SK-N-SH treated with all-trans-retinoic acid at 6 μM for 48 hours (cell line): ENCODE measurements around the gene DNAH3.

Source experiments
- ATAC-seq: fragments of 200-7000 bp; cut with Tn5 transposase; 3 replicates; pipeline ENCODE4 v1.9.1; 2020; ENCODE audit warnings: mild to moderate bottlenecking, moderate library complexity
- ARNTL ChIP-seq: fragments of 450-650 bp; formaldehyde crosslinking; IDR thresholded peaks from 2 replicates; pipeline ENCODE4 v1.5.0; 2020; ENCODE audit warnings: low read depth, mild to moderate bottlenecking, moderate library complexity, borderline replicate concordance
- BACH2 ChIP-seq: fragments of 250-450 bp; sonication (Bioruptor Pico); IDR thresholded peaks from 2 replicates; pipeline ENCODE4 v1.9.0; 2021; ENCODE audit warnings: mild to moderate bottlenecking, borderline replicate concordance
- CSDC2 ChIP-seq: fragments of 250-450 bp; sonication (Bioruptor Pico); IDR thresholded peaks from 2 replicates; pipeline ENCODE4 v1.5.0; 2020; ENCODE audit warnings: mild to moderate bottlenecking, moderate library complexity
- ESRRG ChIP-seq: fragments of 250-450 bp; sonication (Bioruptor Pico); IDR thresholded peaks from 2 replicates; pipeline ENCODE4 v1.6.1; 2021; ENCODE audit warnings: mild to moderate bottlenecking
- ISL1 ChIP-seq: fragments of 250-450 bp; sonication (Bioruptor Pico); IDR thresholded peaks from 2 replicates; pipeline ENCODE4 v2.1.2; 2022; ENCODE audit warnings: mild to moderate bottlenecking, moderate library complexity
- OSR1 ChIP-seq: fragments of 250-450 bp; sonication (Bioruptor Pico); IDR thresholded peaks from 2 replicates; pipeline ENCODE4 v1.8.0; 2022; ENCODE audit warnings: moderate library complexity, mild to moderate bottlenecking, inconsistent platforms
- RARB ChIP-seq: fragments of 250-450 bp; sonication (Bioruptor Pico); IDR thresholded peaks from 2 replicates; pipeline ENCODE4 v1.8.0; 2021; ENCODE audit warnings: mild to moderate bottlenecking, moderate library complexity
- SNAI2 ChIP-seq: fragments of 250-450 bp; sonication (Bioruptor Pico); IDR thresholded peaks from 2 replicates; pipeline ENCODE4 v1.5.0; 2020; ENCODE audit warnings: mild to moderate bottlenecking, moderate library complexity
- TCF4 ChIP-seq: fragments of 250-450 bp; sonication (Bioruptor Pico); IDR thresholded peaks from 2 replicates; pipeline ENCODE4 v1.8.0; 2021; ENCODE audit warnings: mild to moderate bottlenecking, moderate library complexity, borderline replicate concordance
- TOX ChIP-seq: fragments of 250-450 bp; sonication (Bioruptor Pico); IDR thresholded peaks from 2 replicates; pipeline ENCODE4 v1.8.0; 2021; ENCODE audit warnings: mild to moderate bottlenecking, moderate library complexity, borderline replicate concordance
- ZC3H10 ChIP-seq: fragments of 250-450 bp; sonication (Bioruptor Pico); IDR thresholded peaks from 2 replicates; pipeline ENCODE4 v1.5.1; 2021; ENCODE audit warnings: mild to moderate bottlenecking, moderate library complexity
- ZFP3 ChIP-seq: fragments of 250-450 bp; sonication (Bioruptor Pico); IDR thresholded peaks from 2 replicates; pipeline ENCODE4 v1.5.0; 2020; ENCODE audit warnings: mild to moderate bottlenecking, moderate library complexity
- ZFP30 ChIP-seq: fragments of 450-650 bp; formaldehyde crosslinking; IDR thresholded peaks from 2 replicates; pipeline ENCODE4 v1.5.0; 2022; ENCODE audit warnings: mild to moderate bottlenecking, moderate library complexity
- ZNF565 ChIP-seq: fragments of 450-650 bp; formaldehyde crosslinking; conservative IDR thresholded peaks from 2 replicates; pipeline ENCODE4 v1.5.0; 2020; ENCODE audit warnings: low read depth, mild to moderate bottlenecking, moderate library complexity
- ZNF70 ChIP-seq: fragments of 450-650 bp; formaldehyde crosslinking; IDR thresholded peaks from 2 replicates; pipeline ENCODE4 v1.5.0; 2020; ENCODE audit warnings: mild to moderate bottlenecking, moderate library complexity
- ZNF8 ChIP-seq: fragments of 450-650 bp; formaldehyde crosslinking; IDR thresholded peaks from 2 replicates; pipeline ENCODE4 v1.5.0; 2020; ENCODE audit warnings: mild to moderate bottlenecking, moderate library complexity
- TF ChIP-seq, protein P1 (sequence below): fragments of 250-450 bp; sonication (Bioruptor Pico); IDR thresholded peaks from 2 replicates; pipeline ENCODE4 v1.5.1; 2021; ENCODE audit warnings: mild to moderate bottlenecking, moderate library complexity
- TF ChIP-seq, protein P2 (sequence below): fragments of 250-450 bp; sonication (Bioruptor Pico); IDR thresholded peaks from 2 replicates; pipeline ENCODE4 v1.5.1; 2020; ENCODE audit warnings: low read depth, mild to moderate bottlenecking, moderate library complexity
- TF ChIP-seq, protein P3 (sequence below): fragments of 250-450 bp; sonication (Bioruptor Pico); IDR thresholded peaks from 2 replicates; pipeline ENCODE4 v1.8.0; 2021; ENCODE audit warnings: low read depth, mild to moderate bottlenecking, moderate library complexity, borderline replicate concordance
- TF ChIP-seq, protein P4 (sequence below): fragments of 250-450 bp; sonication (Bioruptor Pico); IDR thresholded peaks from 2 replicates; pipeline ENCODE4 v1.8.0; 2020; ENCODE audit warnings: mild to moderate bottlenecking, moderate library complexity, borderline replicate concordance

Gene DNAH3

DNA sequence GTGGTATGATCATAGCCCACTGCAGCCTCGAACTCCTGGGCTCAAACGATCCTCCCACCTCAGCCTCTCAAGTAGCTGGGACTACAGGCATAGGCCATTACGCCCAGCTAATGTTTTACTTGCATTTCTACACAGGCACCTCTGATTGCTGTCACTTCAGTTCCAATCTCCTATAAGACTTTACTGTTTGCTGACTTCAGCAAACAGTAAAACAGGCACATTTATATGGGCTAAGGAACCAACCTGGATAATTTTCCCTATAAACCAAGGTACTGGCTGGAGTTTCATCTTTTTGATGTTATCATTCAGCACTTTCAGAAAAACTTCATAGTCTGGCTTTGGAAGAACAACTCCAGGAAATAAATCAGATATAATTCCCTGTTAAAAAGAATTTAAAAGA lies 114.2 kb downstream of the DNAH3 start:
- no peak for ATAC-seq
- no peak for TF ChIP-seq ZNF70 (CRISPR knock-in tag)
- TF ChIP-seq, protein P1, sequence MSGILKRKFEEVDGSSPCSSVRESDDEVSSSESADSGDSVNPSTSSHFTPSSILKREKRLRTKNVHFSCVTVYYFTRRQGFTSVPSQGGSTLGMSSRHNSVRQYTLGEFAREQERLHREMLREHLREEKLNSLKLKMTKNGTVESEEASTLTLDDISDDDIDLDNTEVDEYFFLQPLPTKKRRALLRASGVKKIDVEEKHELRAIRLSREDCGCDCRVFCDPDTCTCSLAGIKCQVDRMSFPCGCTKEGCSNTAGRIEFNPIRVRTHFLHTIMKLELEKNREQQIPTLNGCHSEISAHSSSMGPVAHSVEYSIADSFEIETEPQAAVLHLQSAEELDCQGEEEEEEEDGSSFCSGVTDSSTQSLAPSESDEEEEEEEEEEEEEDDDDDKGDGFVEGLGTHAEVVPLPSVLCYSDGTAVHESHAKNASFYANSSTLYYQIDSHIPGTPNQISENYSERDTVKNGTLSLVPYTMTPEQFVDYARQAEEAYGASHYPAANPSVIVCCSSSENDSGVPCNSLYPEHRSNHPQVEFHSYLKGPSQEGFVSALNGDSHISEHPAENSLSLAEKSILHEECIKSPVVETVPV (CRISPR knock-in tag) = no peak
- TF ChIP-seq ARNTL (CRISPR knock-in tag) = no peak
- TF ChIP-seq, protein P2, sequence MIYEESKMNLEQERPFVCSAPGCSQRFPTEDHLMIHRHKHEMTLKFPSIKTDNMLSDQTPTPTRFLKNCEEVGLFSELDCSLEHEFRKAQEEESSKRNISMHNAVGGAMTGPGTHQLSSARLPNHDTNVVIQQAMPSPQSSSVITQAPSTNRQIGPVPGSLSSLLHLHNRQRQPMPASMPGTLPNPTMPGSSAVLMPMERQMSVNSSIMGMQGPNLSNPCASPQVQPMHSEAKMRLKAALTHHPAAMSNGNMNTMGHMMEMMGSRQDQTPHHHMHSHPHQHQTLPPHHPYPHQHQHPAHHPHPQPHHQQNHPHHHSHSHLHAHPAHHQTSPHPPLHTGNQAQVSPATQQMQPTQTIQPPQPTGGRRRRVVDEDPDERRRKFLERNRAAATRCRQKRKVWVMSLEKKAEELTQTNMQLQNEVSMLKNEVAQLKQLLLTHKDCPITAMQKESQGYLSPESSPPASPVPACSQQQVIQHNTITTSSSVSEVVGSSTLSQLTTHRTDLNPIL (CRISPR knock-in tag) = no peak
- TF ChIP-seq TOX (CRISPR knock-in tag) = no peak
- no peak for TF ChIP-seq ZFP30

DNA sequence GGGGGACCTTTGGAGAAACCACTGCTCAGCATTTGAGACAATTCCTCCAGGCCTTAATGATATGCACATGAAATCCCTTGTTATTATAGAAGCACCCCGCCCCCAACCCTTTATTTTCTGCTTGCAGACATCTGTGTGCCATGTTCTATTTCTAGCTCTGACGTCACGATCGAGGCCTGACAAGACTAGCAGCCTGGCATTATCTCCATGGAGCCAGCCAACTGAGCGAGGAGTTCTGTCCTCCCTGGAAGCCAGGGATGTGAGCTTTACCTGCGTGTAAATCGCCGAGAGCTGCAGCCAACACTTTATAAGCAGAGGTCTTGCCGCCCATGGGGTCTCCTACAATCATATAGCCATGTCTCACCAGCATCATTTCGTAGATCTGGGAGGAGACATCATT lies 116.9 kb downstream of the DNAH3 start:
- ATAC-seq = no peak
- TF ChIP-seq BACH2 (CRISPR knock-in tag) = no peak
- TF ChIP-seq ZC3H10 (CRISPR knock-in tag) = no peak

DNA sequence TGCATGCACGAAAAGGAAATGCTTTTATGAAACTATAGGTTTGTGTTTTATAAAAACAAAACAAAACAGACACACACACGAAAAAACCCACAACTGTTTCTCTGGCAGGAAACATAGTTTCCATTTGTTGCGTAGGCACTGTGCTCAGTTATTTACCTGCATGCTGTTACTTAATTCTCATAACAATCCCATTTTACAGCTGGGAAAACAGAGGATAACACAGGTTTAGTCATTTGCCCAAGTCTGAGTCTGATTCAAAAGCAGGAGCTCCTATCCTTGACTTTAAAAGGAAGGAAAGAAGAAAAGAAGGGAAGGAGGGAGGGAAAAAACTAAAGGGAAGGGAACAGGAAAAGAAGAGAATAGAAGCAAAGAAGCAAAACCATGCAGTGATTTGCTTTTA lies 117.4 kb downstream of the DNAH3 start:
- TF ChIP-seq, protein P2 (CRISPR knock-in tag) = no peak
- TF ChIP-seq ESRRG (no peak), RARB (CRISPR knock-in tag) (no peak), ZNF70 (CRISPR knock-in tag) (no peak), ZC3H10 (CRISPR knock-in tag) (no peak)
- TF ChIP-seq, protein P3, sequence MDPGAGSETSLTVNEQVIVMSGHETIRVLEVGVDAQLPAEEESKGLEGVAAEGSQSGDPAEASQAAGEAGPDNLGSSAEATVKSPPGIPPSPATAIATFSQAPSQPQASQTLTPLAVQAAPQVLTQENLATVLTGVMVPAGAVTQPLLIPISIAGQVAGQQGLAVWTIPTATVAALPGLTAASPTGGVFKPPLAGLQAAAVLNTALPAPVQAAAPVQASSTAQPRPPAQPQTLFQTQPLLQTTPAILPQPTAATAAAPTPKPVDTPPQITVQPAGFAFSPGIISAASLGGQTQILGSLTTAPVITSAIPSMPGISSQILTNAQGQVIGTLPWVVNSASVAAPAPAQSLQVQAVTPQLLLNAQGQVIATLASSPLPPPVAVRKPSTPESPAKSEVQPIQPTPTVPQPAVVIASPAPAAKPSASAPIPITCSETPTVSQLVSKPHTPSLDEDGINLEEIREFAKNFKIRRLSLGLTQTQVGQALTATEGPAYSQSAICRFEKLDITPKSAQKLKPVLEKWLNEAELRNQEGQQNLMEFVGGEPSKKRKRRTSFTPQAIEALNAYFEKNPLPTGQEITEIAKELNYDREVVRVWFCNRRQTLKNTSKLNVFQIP (CRISPR knock-in tag) = no peak
- TF ChIP-seq, protein P4, sequence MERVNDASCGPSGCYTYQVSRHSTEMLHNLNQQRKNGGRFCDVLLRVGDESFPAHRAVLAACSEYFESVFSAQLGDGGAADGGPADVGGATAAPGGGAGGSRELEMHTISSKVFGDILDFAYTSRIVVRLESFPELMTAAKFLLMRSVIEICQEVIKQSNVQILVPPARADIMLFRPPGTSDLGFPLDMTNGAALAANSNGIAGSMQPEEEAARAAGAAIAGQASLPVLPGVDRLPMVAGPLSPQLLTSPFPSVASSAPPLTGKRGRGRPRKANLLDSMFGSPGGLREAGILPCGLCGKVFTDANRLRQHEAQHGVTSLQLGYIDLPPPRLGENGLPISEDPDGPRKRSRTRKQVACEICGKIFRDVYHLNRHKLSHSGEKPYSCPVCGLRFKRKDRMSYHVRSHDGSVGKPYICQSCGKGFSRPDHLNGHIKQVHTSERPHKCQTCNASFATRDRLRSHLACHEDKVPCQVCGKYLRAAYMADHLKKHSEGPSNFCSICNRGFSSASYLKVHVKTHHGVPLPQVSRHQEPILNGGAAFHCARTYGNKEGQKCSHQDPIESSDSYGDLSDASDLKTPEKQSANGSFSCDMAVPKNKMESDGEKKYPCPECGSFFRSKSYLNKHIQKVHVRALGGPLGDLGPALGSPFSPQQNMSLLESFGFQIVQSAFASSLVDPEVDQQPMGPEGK = no peak

DNA sequence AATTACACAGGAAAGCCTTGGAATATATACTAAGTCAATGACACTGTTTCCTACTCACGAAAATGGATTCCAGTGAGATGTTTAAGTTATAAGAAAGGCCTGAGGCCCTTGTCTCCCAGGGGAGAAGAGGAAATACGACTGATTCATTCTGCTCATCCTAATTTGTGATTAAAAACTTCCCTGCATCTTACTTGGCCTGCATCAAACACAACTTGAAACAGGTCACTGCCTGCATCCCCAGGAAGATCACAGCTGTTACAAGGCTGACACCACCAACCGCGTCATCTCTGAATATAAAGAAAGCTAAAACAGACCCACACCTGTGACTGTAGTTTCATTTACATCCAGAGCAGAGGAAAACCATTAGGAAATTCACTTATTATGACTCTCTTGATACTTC lies 121.9 kb downstream of the DNAH3 start:
- no peak for ATAC-seq
- TF ChIP-seq ZNF565 (CRISPR knock-in tag) (no peak), ISL1 (CRISPR knock-in tag) (no peak), CSDC2 (CRISPR knock-in tag) (no peak), TOX (CRISPR knock-in tag) (no peak), OSR1 (no peak), RARB (CRISPR knock-in tag) (no peak), ESRRG (no peak), BACH2 (CRISPR knock-in tag) (no peak), SNAI2 (no peak), TCF4 (CRISPR knock-in tag) (no peak), ZFP30 (no peak), ZNF8 (CRISPR knock-in tag) (no peak), ZFP3 (no peak)
- TF ChIP-seq, protein P4 = no peak
- TF ChIP-seq, protein P2 (CRISPR knock-in tag) = no peak
- TF ChIP-seq, protein P3 (CRISPR knock-in tag) = no peak

More for the DNA sequence above, 117.4 kb downstream of the DNAH3 start:
- no peak for ATAC-seq
